Measurements from ENCODE around the gene BFAR.

The BFAR gene

DNA sequence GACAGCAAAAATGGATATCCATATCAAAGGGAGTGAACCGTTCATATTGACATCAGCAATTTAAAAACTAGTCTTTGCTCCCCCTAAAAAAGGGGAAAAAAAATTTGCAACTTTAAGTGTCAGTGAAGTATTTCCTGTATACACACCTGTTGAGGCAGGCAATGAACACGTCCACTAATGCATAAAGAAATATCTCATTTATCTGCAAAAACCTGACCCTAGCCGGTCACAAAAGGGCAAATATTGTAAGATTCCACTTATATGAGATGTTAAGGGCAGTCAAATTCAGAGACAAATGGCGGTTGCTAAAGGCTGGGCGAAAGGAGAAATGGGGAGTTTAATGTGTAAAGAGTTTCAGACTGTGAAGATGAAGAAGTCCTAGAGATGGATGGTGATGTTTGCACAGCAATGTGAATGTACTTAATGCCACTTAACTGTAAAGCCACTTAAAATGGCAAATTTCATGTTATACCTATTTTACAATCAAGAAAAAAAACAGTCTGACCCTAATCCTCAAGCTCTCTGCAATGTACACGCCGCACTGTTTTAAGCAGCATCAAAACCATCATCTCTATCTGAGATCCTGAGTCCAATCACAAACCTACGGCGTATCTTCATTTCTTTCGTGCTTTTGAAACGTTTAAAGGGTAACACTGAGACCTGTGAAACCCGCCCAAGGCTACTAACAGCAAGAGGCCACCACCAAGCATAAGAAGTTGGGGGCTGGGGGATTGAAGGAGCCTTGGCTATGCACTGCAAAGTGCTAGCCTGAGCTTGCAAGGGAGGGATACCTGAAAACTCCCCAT lies 3.7 kb upstream of the BFAR start:
- peak overlapping the region; percentile 75 for H3K27ac ChIP-seq
- TF ChIP-seq, protein P1, sequence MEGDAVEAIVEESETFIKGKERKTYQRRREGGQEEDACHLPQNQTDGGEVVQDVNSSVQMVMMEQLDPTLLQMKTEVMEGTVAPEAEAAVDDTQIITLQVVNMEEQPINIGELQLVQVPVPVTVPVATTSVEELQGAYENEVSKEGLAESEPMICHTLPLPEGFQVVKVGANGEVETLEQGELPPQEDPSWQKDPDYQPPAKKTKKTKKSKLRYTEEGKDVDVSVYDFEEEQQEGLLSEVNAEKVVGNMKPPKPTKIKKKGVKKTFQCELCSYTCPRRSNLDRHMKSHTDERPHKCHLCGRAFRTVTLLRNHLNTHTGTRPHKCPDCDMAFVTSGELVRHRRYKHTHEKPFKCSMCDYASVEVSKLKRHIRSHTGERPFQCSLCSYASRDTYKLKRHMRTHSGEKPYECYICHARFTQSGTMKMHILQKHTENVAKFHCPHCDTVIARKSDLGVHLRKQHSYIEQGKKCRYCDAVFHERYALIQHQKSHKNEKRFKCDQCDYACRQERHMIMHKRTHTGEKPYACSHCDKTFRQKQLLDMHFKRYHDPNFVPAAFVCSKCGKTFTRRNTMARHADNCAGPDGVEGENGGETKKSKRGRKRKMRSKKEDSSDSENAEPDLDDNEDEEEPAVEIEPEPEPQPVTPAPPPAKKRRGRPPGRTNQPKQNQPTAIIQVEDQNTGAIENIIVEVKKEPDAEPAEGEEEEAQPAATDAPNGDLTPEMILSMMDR (conservative IDR thresholded peaks at IDR 0.05), result no peak

DNA sequence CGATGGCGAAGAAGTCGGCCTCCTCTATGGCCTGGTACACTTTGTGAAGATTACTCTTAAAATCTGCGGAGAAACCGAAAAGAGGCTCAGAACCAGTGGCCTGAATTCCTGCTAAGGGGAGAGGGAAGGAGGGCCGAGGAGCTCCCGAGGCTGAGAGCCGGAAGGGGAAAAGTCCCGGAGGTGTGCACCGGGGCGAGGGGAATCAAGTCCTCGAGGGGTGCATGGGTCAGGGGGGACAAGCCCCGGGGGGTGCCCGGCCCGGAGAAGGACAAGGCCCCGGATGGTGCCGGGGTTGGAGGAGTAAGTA lies 3.2 kb upstream of the BFAR start:
- peak overlapping the region; percentile 75 for H3K27ac ChIP-seq
- TF ChIP-seq, protein P1 (conservative IDR thresholded peaks at IDR 0.05), result no peak

- TF ChIP-seq, protein P1 (conservative IDR thresholded peaks at IDR 0.05), result no peak
- H3K27ac ChIP-seq, result peak within 1 kb of the TSS; percentile 75
Observed at GRCh38 chr16:14629919-14630619, 2.7 kb upstream of the BFAR start, which contains the start of gene PARN. Gene PARN, minus strand, starts transcription at chr16:14630260. Its CDS starts 135 bp downstream, at chr16:14630125.

- peak overlapping the region; percentile 75 for H3K27ac ChIP-seq
Observed at GRCh38 chr16:14630620-14631330, 2.0 kb upstream of the BFAR start.

- H3K27ac ChIP-seq, result peak overlapping the region; percentile 22; the same call in 1 of the 2 replicates
- TF ChIP-seq, protein P1 (conservative IDR thresholded peaks at IDR 0.05), result no peak
Observed at GRCh38 chr16:14634389-14634725, 1.6 kb downstream of the BFAR start.

DNA sequence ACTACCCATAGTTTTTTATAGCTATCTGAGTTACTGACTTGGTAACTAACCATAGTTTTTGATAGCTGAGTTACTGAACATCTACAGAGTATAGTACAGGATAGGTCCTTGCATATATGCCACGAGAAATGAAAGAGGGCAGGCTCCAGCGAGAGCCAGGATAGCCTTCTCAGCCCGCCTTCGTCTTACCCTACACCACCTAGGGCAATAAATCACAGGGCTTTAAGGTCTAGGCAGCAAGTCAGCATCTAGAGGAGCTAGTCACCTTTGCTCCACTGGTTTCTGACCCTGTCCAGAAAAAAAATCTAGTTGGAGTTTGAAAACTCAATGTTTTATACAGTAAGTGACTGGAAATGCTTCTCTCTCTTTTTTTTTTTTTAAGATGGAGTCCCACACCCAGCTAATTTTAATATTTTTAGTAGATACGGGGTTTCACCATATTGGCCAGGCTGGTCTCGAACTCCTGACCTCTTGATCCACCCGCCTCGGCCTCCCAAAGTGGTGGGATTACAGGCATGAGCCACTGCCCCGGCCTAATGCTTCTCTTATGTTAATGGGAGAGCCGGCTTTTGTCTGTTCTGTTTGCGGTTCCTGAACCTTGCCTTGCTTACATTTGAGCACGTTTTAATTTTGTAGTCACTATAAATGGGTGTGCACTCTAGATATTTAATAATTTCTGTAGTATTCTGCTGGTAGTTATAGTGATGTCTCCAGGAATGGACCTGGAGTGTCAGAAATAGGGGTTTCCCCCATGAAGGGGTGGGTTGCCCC lies 2.8 kb downstream of the BFAR start:
- TF ChIP-seq, protein P1 (conservative IDR thresholded peaks at IDR 0.05), result no peak
- no peak overlapping the region; the same call in 1 of the 2 replicates for H3K27ac ChIP-seq

DNA sequence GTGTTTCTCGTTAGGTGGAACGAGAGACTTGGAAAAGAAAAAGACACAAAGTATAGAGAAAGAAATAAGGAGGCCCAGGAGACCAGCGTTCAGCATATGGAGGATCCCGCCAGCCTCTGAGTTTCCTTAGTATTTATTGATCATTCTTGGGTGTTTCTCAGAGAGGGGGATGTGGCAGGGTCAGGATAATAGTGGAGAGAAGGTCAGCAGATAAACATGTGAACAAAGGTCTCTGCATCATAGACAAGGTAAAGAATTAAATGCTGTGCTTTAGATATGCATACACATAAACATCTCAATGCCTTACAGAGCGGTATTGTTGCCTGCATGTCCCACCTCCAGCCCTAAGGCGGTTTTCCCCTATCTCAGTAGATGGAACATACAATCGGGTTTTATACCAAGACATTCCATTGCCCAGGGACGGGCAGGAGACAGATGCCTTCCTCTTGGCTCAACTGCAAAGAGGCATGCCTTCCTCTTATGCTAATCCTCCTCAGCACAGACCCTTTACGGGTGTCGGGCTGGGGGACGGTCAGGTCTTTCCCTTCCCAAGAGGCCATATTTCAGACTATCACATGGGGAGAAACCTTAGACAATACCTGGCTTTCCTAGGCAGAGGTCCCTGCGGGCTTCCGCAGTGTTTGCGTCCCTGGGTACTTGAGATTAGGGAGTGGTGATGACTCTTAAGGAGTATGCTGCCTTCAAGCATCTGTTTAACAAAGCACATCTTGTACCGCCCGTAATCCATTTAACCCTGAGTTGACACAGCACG lies 3.6 kb downstream of the BFAR start:
- H3K27ac ChIP-seq, result peak overlapping the region; percentile 18; the same call in 1 of the 2 replicates

DNA sequence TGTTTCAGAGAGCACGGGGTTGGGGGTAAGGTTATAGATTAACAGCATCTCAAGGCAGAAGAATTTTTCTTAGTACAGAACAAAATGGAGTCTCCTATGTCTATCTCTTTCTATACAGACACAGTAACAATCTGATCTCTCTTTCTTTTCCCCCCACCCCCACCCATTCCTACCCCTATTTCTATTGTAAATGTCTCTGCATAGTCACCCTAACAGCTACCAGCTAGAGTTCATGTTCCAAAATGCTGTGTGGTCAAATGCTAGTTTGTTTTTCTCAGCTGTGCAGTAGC lies 4.1 kb downstream of the BFAR start:
- peak overlapping the region; percentile 18; the same call in 1 of the 2 replicates for H3K27ac ChIP-seq

Data from VCaP (cell line).